IMR-90 (cell line): ENCODE results near the gene IL6ST. TPM values are rescaled to one million over a fixed set of nuclear protein-coding genes. Genes with fewer than 3 reads are reported as not detected.

Experiments used
- ATAC-seq: fragments of 200-7000 bp; cut with Tn5 transposase; 2 replicates; pipeline ENCODE4 v1.9.1; 2020; ENCODE audit warnings: low read depth, mild to moderate bottlenecking, moderate library complexity
- BruUV-seq: library from RNA; stranded (reverse); fragments of 400-500 nt; replicated peaks from 2 replicates; lab custom pipeline; 2021; lab: Mats Ljungman, UMichigan
- CTCF ChIA-PET: fragments of 300-600 bp; formaldehyde crosslinking; extraction: SDS; loops from one replicate; lab custom pipeline; 2021; ENCODE audit warnings: antibody characterized with exemption; lab: Yijun Ruan, JAX
- POLR2A ChIA-PET: fragments of 300-600 bp; sonication (Branson Sonifier 250); formaldehyde crosslinking; loops from one replicate; lab custom pipeline; 2022; ENCODE audit warnings: antibody characterized with exemption; ENCODE audit not compliant: unreplicated experiment; lab: Charles Lee
- DNase-seq: peaks from one replicate; pipeline ENCODE4 v3.0.0; 2013
- H2AFZ ChIP-seq: replicated peaks from 2 replicates; pipeline ENCODE3; 2013; ENCODE audit warnings: low read length, mild to moderate bottlenecking; ENCODE audit not compliant: poor library complexity
- H2AK5ac ChIP-seq: 2 replicates; pipeline ENCODE4 v1.6.1; 2013; ENCODE audit warnings: low read depth, low read length, inconsistent platforms
- H2AK9ac ChIP-seq: replicated peaks from 2 replicates; pipeline ENCODE3; 2013; ENCODE audit warnings: mild to moderate bottlenecking, low read depth, low read length, moderate library complexity; ENCODE audit not compliant: poor library complexity
- H2BK120ac ChIP-seq: 2 replicates; pipeline ENCODE4 v1.6.1; 2013; ENCODE audit warnings: low read depth, low read length, inconsistent platforms
- H2BK15ac ChIP-seq: 3 replicates; pipeline ENCODE4 v1.6.1; 2013; ENCODE audit warnings: low read depth, low read length, inconsistent platforms
- H2BK20ac ChIP-seq: 2 replicates; pipeline ENCODE4 v1.6.1; 2013; ENCODE audit warnings: low read depth, mild to moderate bottlenecking, inconsistent platforms, low read length, moderate library complexity
- H2BK5ac ChIP-seq: 2 replicates; pipeline ENCODE4 v1.6.1; 2013; ENCODE audit warnings: mild to moderate bottlenecking, low read depth, low read length, inconsistent platforms; ENCODE audit not compliant: poor library complexity, severe bottlenecking
- H3K14ac ChIP-seq: replicated peaks from 2 replicates; pipeline ENCODE4 v1.6.1; 2013; ENCODE audit warnings: low read depth, low read length, inconsistent platforms
- H3K18ac ChIP-seq: 2 replicates; pipeline ENCODE4 v1.6.1; 2013; ENCODE audit warnings: low read depth, low read length, control low read depth
- H3K23ac ChIP-seq: 2 replicates; pipeline ENCODE4 v1.6.1; 2013; ENCODE audit warnings: low read depth, low read length, inconsistent platforms
- H3K27ac ChIP-seq: 2 replicates; pipeline ENCODE4 v1.5.1; 2013; ENCODE audit warnings: mild to moderate bottlenecking, control low read depth, low read length; ENCODE audit not compliant: insufficient read depth
- H3K27me3 ChIP-seq: 2 replicates; pipeline ENCODE4 v1.6.1; 2013; ENCODE audit warnings: low read length; ENCODE audit not compliant: control insufficient read depth, insufficient read depth
- H3K36me3 ChIP-seq: 2 replicates; pipeline ENCODE4 v1.6.1; 2013; ENCODE audit warnings: low read length, mixed read lengths; ENCODE audit not compliant: control insufficient read depth, insufficient read depth
- H3K4ac ChIP-seq: 2 replicates; pipeline ENCODE4 v1.6.1; 2013; ENCODE audit warnings: low read depth, low read length, inconsistent platforms
- H3K4me1 ChIP-seq: 2 replicates; pipeline ENCODE4 v1.6.1; 2013; ENCODE audit warnings: low read length, mixed read lengths; ENCODE audit not compliant: control insufficient read depth, insufficient read depth
- H3K4me2 ChIP-seq: 2 replicates; pipeline ENCODE4 v1.6.1; 2013; ENCODE audit warnings: low read depth, mild to moderate bottlenecking, control low read depth, low read length, moderate library complexity
- H3K4me3 ChIP-seq: 2 replicates; pipeline ENCODE4 v1.5.1; 2013; ENCODE audit warnings: low read depth, mild to moderate bottlenecking, control low read depth, low read length, moderate library complexity; ENCODE audit not compliant: insufficient read depth
- H3K56ac ChIP-seq: 2 replicates; pipeline ENCODE4 v1.6.1; 2013; ENCODE audit warnings: low read length, inconsistent platforms; ENCODE audit not compliant: insufficient read depth; ENCODE audit errors: extremely low read depth
- H3K79me1 ChIP-seq, 2 experiments: 2 replicates each; pipeline ENCODE4 v1.6.1; 2013; ENCODE audit warnings: low read length in 2 of 2, inconsistent platforms in 1 of 2, low read depth in 1 of 2
- H3K9ac ChIP-seq: 2 replicates; pipeline ENCODE4 v1.6.1; 2013; ENCODE audit warnings: low read depth, low read length, control low read depth
- H3K9me1 ChIP-seq: 2 replicates; pipeline ENCODE4 v1.6.1; 2013; ENCODE audit warnings: low read length, inconsistent platforms; ENCODE audit not compliant: insufficient read depth
- H3K9me3 ChIP-seq: 2 replicates; pipeline ENCODE4 v1.6.1; 2013; ENCODE audit warnings: low read length; ENCODE audit not compliant: control insufficient read depth, insufficient read depth
- H4K20me1 ChIP-seq: 2 replicates; pipeline ENCODE4 v1.6.1; 2013; ENCODE audit warnings: low read length, inconsistent platforms; ENCODE audit not compliant: insufficient read depth
- H4K5ac ChIP-seq: 2 replicates; pipeline ENCODE4 v1.6.1; 2013; ENCODE audit warnings: mild to moderate bottlenecking, low read depth, low read length, control low read depth
- H4K8ac ChIP-seq, 2 experiments: 2 replicates each; pipeline ENCODE4 v1.6.1; 2013; ENCODE audit warnings: low read depth in 2 of 2, low read length in 2 of 2, control low read depth in 1 of 2, inconsistent platforms in 1 of 2
- H4K91ac ChIP-seq: 2 replicates; pipeline ENCODE4 v1.6.1; 2013; ENCODE audit warnings: low read depth, low read length, inconsistent platforms; ENCODE audit not compliant: insufficient read depth
- NFE2L2 ChIP-seq: fragments of 150-350 bp; IDR thresholded peaks from 2 replicates; pipeline ENCODE4 v1.6.1; 2016; ENCODE audit warnings: low read depth, mild to moderate bottlenecking, low read length
- RFX5 ChIP-seq: IDR thresholded peaks from 2 replicates; pipeline ENCODE4 v1.8.0; 2012; ENCODE audit warnings: low read depth, mild to moderate bottlenecking, low read length, moderate library complexity
- WGBS, 2 experiments: methylation state at CpG; one replicate each; pipeline versions ENCODE4 v1.1.5 to v1.1.7; 2013; ENCODE audit warnings: missing lambda C conversion rate in 2 of 2; ENCODE audit not compliant: insufficient read length in 1 of 2; ENCODE audit errors: extremely low coverage in 2 of 2; 5-methylcytosine and 5-hydroxymethylcytosine counted together
- dilution Hi-C: fragments of 300-500 bp; cut with HindIII; formaldehyde crosslinking; loops from one replicate; pipeline ENCODE4 v1.14.3; 2018; ENCODE audit warnings: low sequenced_read_pairs; ENCODE audit not compliant: unreplicated experiment
- in situ Hi-C: fragments of 300-500 bp; cut with MboI; formaldehyde crosslinking; loops from 3 replicates; pipeline ENCODE4 v1.14.3; 2019; ENCODE audit warnings: low sequenced_read_pairs, inconsistent platforms, mixed read lengths
- intact Hi-C: fragments of 100-400 bp; cut with micrococcal nuclease; formaldehyde crosslinking; loops from 2 replicates; pipeline ENCODE4 v1.10.0; 2022
- polyA plus RNA-seq, 3 experiments: library from polyadenylated mRNA; depleted of rRNA; stranded (reverse); fragments of >200 nt; gene quantifications; 2 replicates each; pipeline ENCODE4 v1.2.3, GENCODE V29; 2012; ENCODE audit warnings: low replicate concordance in 1 of 3
- total RNA-seq: library from RNA; depleted of rRNA; stranded (reverse); fragments of >200 nt; gene quantifications from 2 replicates; pipeline ENCODE4 v1.2.3, GENCODE V29; 2012

The IL6ST gene
- total and polyA plus RNA-seq, 2 of the 4 experiments (the other 2 are of a cell fraction): 90.6 to 506 TPM

- H4K91ac ChIP-seq: no peak overlapping the region; the same call in 1 of the 2 replicates
- H4K20me1 ChIP-seq: peaks cover 6% of the 10 kb centered on the region; the same call in 1 of the 2 replicates
- H2BK5ac ChIP-seq: no peak overlapping the region
- TF ChIP-seq RFX5 (no peak), NFE2L2 (no peak)
- H2BK15ac ChIP-seq: no peak overlapping the region
- ChIA-PET CTCF (interaction anchor here (0.5 to 0.9 kb wide), 5 partner anchors 26 to 324 kb away, joined by 3 to 4 read pairs (median 3); no protein-coding TSS in a partner anchor), POLR2A (no interaction called here)
- no peak overlapping the region for H3K23ac ChIP-seq
- ATAC-seq: no peak
- no peak overlapping the region for H3K56ac ChIP-seq
- no peaks in the 10 kb centered on the region for H3K9me3 ChIP-seq
- H2AK5ac ChIP-seq: no peak overlapping the region
- H4K5ac ChIP-seq: no peak overlapping the region
- H3K4ac ChIP-seq: no peak overlapping the region
- no peaks in the 10 kb centered on the region for H3K27me3 ChIP-seq
- H3K14ac ChIP-seq: no peak overlapping the region
- no peak overlapping the region for H3K4me2 ChIP-seq
- H2BK20ac ChIP-seq: no peak overlapping the region
- no TSS peak for BruUV-seq
- WGBS, 2 experiments: 100% methylated on average over 1 of the region's 6 CpGs
- dilution Hi-C loops: no loop called here
- H3K9me1 ChIP-seq: no peaks in the 10 kb centered on the region
- no peak overlapping the region for H3K4me3 ChIP-seq
- H3K18ac ChIP-seq: no peak overlapping the region
- DNase-seq: no peak
- H3K4me1 ChIP-seq: no peaks in the 10 kb centered on the region
- no peak overlapping the region for H2AK9ac ChIP-seq
- H4K8ac ChIP-seq: peak overlapping the region in 1 of 2 experiments; percentile 58; a peak in 1 of 4 replicates
- no peak overlapping the region for H3K27ac ChIP-seq
- H2BK120ac ChIP-seq: no peak overlapping the region
- intact Hi-C loops: loop anchor here (5.0 to 10.0 kb wide), 2 partner anchors 763 to 899 kb away; partner anchors contain the start of gene CDC20B
- H3K9ac ChIP-seq: no peak overlapping the region
- in situ Hi-C loops: no loop called here
- peaks cover 0 to 2% of the 10 kb centered on the region in 2 experiments; a peak in 1 of 4 replicates for H3K79me1 ChIP-seq
- peaks cover 12% of the 10 kb centered on the region for H3K36me3 ChIP-seq
- no peak overlapping the region for H2AFZ ChIP-seq
Observed at GRCh38 chr5:55935371-55935770, 59.4 kb downstream of the IL6ST start.
